ENCODE results near the gene SH3GL3.

SH3GL3 gene

DNA sequence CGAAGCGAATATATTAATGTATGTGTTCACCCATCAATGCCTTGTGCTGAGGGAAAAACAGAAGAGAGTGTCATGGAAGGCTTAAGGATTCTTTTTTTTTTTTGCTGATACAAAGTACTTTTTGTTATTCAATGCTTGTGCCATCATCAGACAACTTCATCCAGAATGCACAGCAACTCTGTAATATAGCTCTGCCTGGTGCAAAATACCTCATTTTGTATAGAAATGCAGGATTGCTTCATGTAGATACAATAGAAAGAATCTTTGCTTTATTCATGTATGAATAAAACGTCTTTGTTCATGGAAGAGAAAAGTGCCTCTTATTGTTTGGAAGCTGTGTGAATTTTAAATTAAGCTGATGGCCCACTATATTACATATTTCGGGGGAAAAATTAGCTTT lies 62.9 kb downstream of the SH3GL3 start:
- DNase-seq (ENCODE audit: low spot score): no peak

- no peak for DNase-seq (ENCODE audit: low spot score)
These were observed 65.3 kb downstream of the SH3GL3 start for GRCh38 chr15:83512459-83512858.

GRCh38 chr15:83514584-83514983 lies 67.4 kb downstream of the SH3GL3 start:
- no peak for DNase-seq (ENCODE audit: low spot score)

DNA sequence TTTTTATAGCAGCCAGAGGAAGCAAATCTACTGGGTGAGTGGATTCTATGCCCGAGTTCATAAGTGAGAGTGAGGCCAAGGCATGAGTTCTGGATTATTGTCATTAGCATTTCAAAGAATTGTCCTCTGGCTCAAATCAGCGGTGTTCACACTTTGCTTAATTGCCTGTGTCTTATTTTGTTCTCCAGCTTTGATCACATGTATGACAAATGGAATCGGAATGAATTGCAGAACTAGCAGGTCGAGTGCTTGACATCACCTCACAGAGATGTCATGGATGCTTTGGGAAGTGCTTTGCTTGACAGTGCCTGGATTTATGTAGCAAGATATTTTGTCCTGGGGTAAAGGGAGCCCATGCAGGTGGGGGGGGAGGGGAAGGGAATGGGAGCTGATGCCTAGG lies 68.0 kb downstream of the SH3GL3 start:
- DNase-seq (ENCODE audit: low spot score): no peak

DNA sequence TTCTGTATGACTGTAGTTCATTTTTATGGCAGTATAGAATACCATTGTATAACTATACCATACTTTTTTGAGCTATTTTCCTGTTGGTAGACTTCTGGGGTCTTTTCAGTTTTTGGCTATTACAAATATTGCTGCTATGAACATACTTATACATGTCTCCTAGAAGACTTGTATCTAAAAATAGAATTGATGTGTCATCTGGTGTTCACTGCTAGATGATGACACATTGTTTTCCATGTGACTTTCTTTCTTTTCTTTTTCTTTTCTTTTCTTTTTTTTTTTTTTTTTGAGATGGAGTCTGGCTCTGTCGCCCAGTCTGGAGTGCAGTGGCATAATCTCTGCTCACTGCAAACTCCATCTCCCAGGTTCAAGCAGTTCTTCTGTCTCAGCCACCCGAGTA lies 69.8 kb downstream of the SH3GL3 start:
- no peak for DNase-seq (ENCODE audit: low spot score)

- DNase-seq (ENCODE audit: low spot score): no peak
These were observed 79.2 kb downstream of the SH3GL3 start for GRCh38 chr15:83526319-83526718.

- DNase-seq (ENCODE audit: low spot score): no peak
These were observed 86.3 kb downstream of the SH3GL3 start for GRCh38 chr15:83533410-83533962.

GRCh38 chr15:83537606-83538005 lies 90.5 kb downstream of the SH3GL3 start:
- no peak for DNase-seq (ENCODE audit: low spot score)

GRCh38 chr15:83538682-83539081 lies 91.5 kb downstream of the SH3GL3 start:
- no peak for DNase-seq (ENCODE audit: low spot score)

- DNase-seq (ENCODE audit: low spot score): no peak
These were observed 98.8 kb downstream of the SH3GL3 start for GRCh38 chr15:83545804-83546511.

GRCh38 chr15:83546512-83546888 lies 99.4 kb downstream of the SH3GL3 start:
- DNase-seq (ENCODE audit: low spot score): no peak

GRCh38 chr15:83547168-83547567 lies 100.0 kb downstream of the SH3GL3 start:
- DNase-seq (ENCODE audit: low spot score): no peak

DNA sequence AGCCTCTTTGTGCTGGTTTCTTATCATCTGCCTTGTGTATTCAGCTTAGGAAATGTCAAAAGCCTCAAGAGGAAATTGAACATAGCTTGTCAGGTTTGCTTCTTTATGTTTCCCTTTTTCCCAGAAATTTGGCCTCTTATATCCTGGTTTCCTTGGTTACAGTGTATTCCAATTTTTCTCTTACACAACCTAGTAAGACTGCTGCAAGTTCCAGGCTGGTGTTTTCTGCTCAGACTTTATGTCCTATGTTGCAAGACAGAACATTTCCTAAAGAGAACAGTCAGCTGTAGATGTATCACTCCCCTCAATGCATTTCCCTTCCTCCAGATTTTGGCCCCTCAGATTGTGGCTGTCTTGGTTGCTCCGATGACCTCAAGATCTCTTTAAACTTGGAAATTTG lies 102.5 kb downstream of the SH3GL3 start:
- DNase-seq (ENCODE audit: low spot score): no peak

GRCh38 chr15:83554558-83554957 lies 107.4 kb downstream of the SH3GL3 start:
- no peak for DNase-seq (ENCODE audit: low spot score)

- no peak for DNase-seq (ENCODE audit: low spot score)
These were observed 108.2 kb downstream of the SH3GL3 start for GRCh38 chr15:83555383-83555782.

- no peak for DNase-seq (ENCODE audit: low spot score)
These were observed 108.9 kb downstream of the SH3GL3 start for GRCh38 chr15:83556068-83556467.

DNA sequence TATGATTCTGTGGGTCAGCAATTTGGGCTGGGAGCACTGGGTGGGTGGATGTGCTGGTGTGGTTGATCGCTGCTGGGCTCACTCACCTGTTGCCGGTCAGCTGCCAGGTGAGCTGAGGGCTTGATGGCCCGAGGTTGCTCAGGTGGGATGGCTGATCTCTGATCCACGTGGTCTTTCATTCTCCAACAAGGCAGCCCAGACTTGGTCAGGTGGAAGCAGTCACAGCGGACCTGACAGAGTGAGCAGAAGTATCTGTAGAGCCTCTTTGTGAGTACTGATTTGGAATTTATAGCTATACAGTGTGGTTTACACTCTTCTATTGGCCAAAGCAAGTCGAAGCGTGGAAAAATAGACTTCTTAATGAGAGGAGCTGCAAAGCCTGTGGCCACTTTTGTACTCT lies 109.6 kb downstream of the SH3GL3 start:
- DNase-seq (ENCODE audit: low spot score): no peak

- no peak for DNase-seq (ENCODE audit: low spot score)
These were observed 111.0 kb downstream of the SH3GL3 start for GRCh38 chr15:83558146-83558545.

DNA sequence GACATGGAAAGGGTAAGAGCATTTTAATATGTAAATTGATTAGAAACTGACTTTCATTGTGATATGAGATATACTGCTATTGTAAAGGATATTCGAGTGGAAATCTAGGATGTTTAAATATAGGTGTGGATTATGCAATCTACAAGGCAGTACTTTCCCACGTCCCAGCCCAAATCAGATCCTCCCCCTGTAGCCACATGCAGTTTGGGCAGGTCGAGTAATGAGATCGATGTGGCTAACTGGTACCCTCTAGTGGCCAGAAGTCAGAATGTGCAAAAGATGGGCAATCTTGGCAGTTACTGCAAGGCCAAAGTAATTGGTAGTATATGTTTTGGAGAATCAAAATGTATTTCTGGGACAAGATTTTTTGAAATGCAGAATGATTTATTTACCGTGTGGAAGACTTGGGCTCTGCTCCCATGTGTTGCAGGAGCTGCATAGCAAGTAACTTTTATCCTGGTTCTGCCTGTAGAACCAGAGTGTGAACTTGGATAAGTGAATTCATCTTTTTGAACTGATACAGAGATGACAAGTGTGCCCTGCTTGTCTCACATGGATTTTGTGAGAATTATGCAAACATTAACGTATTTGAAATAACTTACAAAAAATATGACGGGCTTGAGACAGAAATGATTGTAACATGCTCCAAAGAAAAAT lies 112.3 kb downstream of the SH3GL3 start:
- peak; percentile 75 for DNase-seq (ENCODE audit: low spot score)

DNA sequence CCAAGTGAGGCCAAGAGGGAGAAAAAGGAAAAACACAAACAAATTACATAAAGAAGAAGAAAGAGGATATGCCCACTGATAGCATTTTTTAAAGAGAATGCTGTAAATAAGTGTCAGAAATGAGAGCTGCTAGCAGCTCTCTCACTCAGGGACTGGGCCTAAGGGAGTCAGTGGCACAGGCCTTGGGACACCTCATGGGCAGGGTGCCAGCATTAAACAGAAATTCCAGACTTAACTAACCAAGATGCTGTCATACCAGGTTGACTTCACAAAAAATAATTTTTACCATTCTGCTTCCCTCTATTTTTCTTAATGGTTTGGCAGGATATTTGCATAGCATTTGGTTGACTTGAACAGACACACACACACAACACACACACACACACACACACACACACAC lies 114.5 kb downstream of the SH3GL3 start:
- no peak for DNase-seq (ENCODE audit: low spot score)

DNA sequence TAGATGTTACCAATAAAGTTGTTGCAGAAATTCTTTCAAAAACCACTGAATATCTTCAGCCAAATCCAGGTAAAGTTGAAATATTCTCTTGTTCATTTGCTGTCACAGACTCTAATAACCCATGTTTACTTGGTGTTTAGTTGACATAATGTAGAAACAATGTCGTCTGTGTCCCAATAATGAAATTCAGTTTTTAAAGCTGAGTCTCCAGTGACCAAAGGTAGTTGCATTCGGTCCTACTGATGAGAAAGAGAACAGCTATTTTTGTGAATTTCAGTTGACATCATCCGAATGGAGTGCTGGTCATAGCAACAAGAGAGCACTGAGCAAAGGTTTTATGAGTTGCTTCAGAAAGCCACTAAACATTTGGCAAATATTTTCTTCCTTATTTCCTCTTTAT lies 118.0 kb downstream of the SH3GL3 start:
- no peak for DNase-seq (ENCODE audit: low spot score)

DNA sequence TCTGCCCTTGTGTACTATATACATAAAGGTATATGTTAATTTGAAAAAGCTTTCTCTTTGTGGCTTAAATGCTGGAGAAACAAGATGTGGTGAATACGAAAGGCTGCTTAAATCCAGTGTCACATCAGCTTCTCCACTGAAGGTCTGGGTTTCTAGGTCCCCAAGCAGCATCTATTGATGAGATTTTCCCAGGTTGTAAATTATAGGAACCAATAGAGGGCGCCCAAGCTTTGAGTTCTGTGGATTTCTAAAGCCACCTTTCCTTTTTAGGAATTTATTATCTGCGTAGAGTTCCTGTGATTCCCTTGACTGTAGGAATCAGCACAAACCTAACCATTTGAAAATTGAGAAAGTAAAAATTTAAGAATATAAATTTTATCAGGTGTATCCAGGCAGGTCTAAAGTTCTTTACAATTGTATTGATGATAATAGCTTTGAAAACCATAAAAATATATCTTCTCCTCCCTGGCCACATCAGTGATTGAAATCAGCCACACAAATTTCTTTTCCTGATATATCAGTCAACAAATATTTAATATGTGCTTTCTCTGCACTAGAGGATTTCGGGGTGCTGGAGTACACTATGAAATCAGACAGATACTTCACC lies 118.5 kb downstream of the SH3GL3 start:
- peak; percentile 43 for DNase-seq (ENCODE audit: low spot score)

- DNase-seq (ENCODE audit: low spot score): no peak
These were observed 120.2 kb downstream of the SH3GL3 start for GRCh38 chr15:83567318-83567717.
